ENCODE results near the gene LCK. TPM values are rescaled to one million over a fixed set of nuclear protein-coding genes. Genes with fewer than 3 reads are reported as not detected.

LCK gene
- total RNA-seq, 1 experiment from 2014 or later: 37.6 TPM

DNA sequence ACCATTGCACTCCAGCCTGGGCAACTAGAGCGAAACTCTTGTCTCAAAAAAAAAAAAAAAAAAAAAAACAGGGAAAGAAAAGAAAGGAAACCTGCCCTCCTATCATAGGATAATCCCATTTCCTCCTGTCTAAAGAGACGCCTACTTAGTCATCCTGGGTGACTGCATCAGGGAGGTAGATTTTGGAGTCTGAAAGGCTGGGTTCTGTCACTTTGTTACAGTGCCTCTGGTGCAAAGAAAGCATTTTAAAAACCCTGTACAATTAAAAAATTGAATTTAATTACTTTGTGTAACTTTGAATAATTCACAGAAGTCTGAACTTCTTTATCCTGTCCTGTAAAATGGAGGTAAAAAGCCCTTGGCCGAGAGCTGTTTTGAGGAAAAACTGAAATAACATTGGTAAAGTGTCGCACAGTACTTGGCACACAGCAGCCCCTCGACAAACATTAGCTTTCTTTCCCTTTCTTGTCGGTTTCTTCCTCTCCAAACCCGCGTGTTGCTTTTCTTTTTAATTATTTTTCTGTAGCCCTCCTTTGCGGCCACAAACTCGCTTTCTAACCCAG, 40.2 kb downstream of the LCK start:
- no peaks in the 10 kb centered on the region for H4K20me1 ChIP-seq (ENCODE audit: control insufficient read depth, insufficient read depth, insufficient read length)
- H4K8ac ChIP-seq (replicated peaks; ENCODE audit: insufficient read length, low read depth, low read length): no peak overlapping the region
- H3K9me3 Mint-ChIP-seq: peaks cover 0 to 3% of the 10 kb centered on the region in 2 experiments; a peak in 2 of 5 replicates
- TF ChIP-seq, protein P1, sequence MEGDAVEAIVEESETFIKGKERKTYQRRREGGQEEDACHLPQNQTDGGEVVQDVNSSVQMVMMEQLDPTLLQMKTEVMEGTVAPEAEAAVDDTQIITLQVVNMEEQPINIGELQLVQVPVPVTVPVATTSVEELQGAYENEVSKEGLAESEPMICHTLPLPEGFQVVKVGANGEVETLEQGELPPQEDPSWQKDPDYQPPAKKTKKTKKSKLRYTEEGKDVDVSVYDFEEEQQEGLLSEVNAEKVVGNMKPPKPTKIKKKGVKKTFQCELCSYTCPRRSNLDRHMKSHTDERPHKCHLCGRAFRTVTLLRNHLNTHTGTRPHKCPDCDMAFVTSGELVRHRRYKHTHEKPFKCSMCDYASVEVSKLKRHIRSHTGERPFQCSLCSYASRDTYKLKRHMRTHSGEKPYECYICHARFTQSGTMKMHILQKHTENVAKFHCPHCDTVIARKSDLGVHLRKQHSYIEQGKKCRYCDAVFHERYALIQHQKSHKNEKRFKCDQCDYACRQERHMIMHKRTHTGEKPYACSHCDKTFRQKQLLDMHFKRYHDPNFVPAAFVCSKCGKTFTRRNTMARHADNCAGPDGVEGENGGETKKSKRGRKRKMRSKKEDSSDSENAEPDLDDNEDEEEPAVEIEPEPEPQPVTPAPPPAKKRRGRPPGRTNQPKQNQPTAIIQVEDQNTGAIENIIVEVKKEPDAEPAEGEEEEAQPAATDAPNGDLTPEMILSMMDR (conservative IDR thresholded peaks at IDR 0.05): no peak
- H3K36me3 Mint-ChIP-seq (ENCODE audit: insufficient read depth in 1 of 3, low read depth in 3 of 3): peaks cover 4 to 13% (median 9%) of the 10 kb centered on the region in 3 experiments; a peak in 5 of 7 replicates
- H3K27me3 ChIP-seq (ENCODE audit: insufficient read depth, low read length): no peaks in the 10 kb centered on the region
- no peak overlapping the region for H3K9ac ChIP-seq (ENCODE audit: extremely low read depth, insufficient read length, low read length)
- no peak overlapping the region for H2AK5ac ChIP-seq (ENCODE audit: insufficient read length, low read length)
- H3K79me2 ChIP-seq (ENCODE audit: insufficient read depth, low read length): peaks cover 5% of the 10 kb centered on the region; the same call in 1 of the 2 replicates
- no peak overlapping the region for H4K5ac ChIP-seq (ENCODE audit: insufficient read length, low read depth, low read length)
- H2BK15ac ChIP-seq (ENCODE audit: low read depth, low read length): no peak overlapping the region
- H3K27me3 Mint-ChIP-seq (ENCODE audit: low read depth): no peaks in the 10 kb centered on the region
- no peak for DNase-seq
- H3K23ac ChIP-seq (ENCODE audit: insufficient read length, low read depth, low read length): no peak overlapping the region
- H3K56ac ChIP-seq (ENCODE audit: insufficient read length, low read depth, low read length): no peak overlapping the region
- no CpG with 5 or more reads among the region's 10 CpGs for WGBS (ENCODE audit: extremely low coverage, insufficient read length, low lambda C conversion rate)
- no peak overlapping the region for H2BK12ac ChIP-seq (ENCODE audit: insufficient read length, low read depth, low read length)
- H3K4ac ChIP-seq (ENCODE audit: low read depth, low read length): no peak overlapping the region
- peak overlapping the region; percentile 97 to 100 for H3K4me3 Mint-ChIP-seq
- no peak overlapping the region for H3T11ph ChIP-seq (ENCODE audit: low read length)
- no peak overlapping the region for H3K14ac ChIP-seq (ENCODE audit: insufficient read depth, low read length)
- no peak overlapping the region for H4K91ac ChIP-seq (ENCODE audit: insufficient read length, low read depth, low read length)
- H3K27ac ChIP-seq (ENCODE audit: insufficient read length, low read depth, low read length): no peak overlapping the region
- peaks cover 5% of the 10 kb centered on the region for H3K23me2 ChIP-seq (ENCODE audit: insufficient read length, low read depth, low read length, poor library complexity, severe bottlenecking)
- no peak overlapping the region for H2AFZ ChIP-seq (ENCODE audit: low read length)
- H3K18ac ChIP-seq (ENCODE audit: insufficient read length, low read depth, low read length): peak overlapping the region; percentile 30
- H3K4me2 ChIP-seq (ENCODE audit: insufficient read depth, insufficient read length, low read length): peak overlapping the region; percentile 59
- no peak overlapping the region for H2BK20ac ChIP-seq (ENCODE audit: low read depth, low read length, poor library complexity, severe bottlenecking)
- H3K79me1 ChIP-seq (ENCODE audit: insufficient read depth, low read depth, low read length, poor library complexity, severe bottlenecking): peaks cover 5% of the 10 kb centered on the region
- H2BK120ac ChIP-seq (ENCODE audit: low read depth, low read length, poor library complexity, severe bottlenecking): no peak overlapping the region
- H2BK5ac ChIP-seq (ENCODE audit: insufficient read length, low read length): no peak overlapping the region
- H3K9me3 ChIP-seq (ENCODE audit: control insufficient read depth, low read depth, low read length): no peaks in the 10 kb centered on the region
- H3K4me1 Mint-ChIP-seq: peaks cover 17 to 18% of the 10 kb centered on the region in 2 experiments
- peak overlapping the region in 2 of 3 experiments; percentile 83 to 94; a peak in 4 of 7 replicates for H3K27ac Mint-ChIP-seq
- no peaks in the 10 kb centered on the region for H3K4me1 ChIP-seq (ENCODE audit: insufficient read depth, low read length)

Data from H9 (cell line).